ENCODE data around the gene EIPR1. TPM values are rescaled to one million over a fixed set of nuclear protein-coding genes. Genes with fewer than 3 reads are reported as not detected.
A peak's percentile ranks its signal among the peaks of the same experiment; 100 is the strongest.

The EIPR1 gene
- total and polyA plus RNA-seq, 10 of the 15 experiments (the other 5 are each of a cell fraction or from before 2014, with no cell fraction given): 23.6 to 61.2 (median 42.2) TPM

- TF ChIP-seq NRF1 (conservative IDR thresholded peaks at IDR 0.05; ENCODE audit: low read depth, low read length): no peak
- no peak for TF ChIP-seq PAX8 (IDR thresholded peaks at IDR 0.05)
- TF ChIP-seq CHD4 (IDR thresholded peaks at IDR 0.05): no peak
- no peak for TF ChIP-seq NR2C2 (IDR thresholded peaks at IDR 0.05; ENCODE audit: borderline replicate concordance, control insufficient read depth, insufficient read length, low read depth)
- TF ChIP-seq TAF1 (IDR thresholded peaks at IDR 0.05; ENCODE audit: borderline replicate concordance, low read depth, low read length): no peak
- TF ChIP-seq ZNF207 (IDR thresholded peaks at IDR 0.05; ENCODE audit: borderline replicate concordance): no peak
- TF ChIP-seq NFYB (IDR thresholded peaks at IDR 0.05; ENCODE audit: insufficient read depth, low read depth, low read length): no peak
Observed at GRCh38 chr2:3187467-3187866, 190.2 kb downstream of the EIPR1 start (continued).

- Histone ChIP-seq H3K4me3 (no peak overlapping the region), H2AFZ (ENCODE audit: control insufficient read depth, low read depth, low read length) (no peak overlapping the region), H3K36me3 (ENCODE audit: control insufficient read depth in 2 of 2, insufficient read depth in 2 of 2, low read length in 1 of 2) (peaks cover 0 to 3% of the 10 kb centered on the region in 2 experiments; a peak in 3 of 4 replicates), H3K27ac (ENCODE audit: control insufficient read depth, insufficient read depth) (no peak overlapping the region), H3K9ac (ENCODE audit: control insufficient read depth, insufficient read depth, low read length) (no peak overlapping the region), H3K9me3 (replicated peaks; ENCODE audit: control insufficient read depth, insufficient read depth, low read length) (no peaks in the 10 kb centered on the region), H3K4me1 (ENCODE audit: control insufficient read depth, insufficient read depth, low read length) (no peaks in the 10 kb centered on the region), H3K27me3 (replicated peaks in 1 of 2; ENCODE audit: control insufficient read depth in 2 of 2, insufficient read depth in 2 of 2, low read length in 1 of 2) (no peaks in the 10 kb centered on the region), H3K79me2 (ENCODE audit: control insufficient read depth, insufficient read depth, low read length) (no peaks in the 10 kb centered on the region), H4K20me1 (ENCODE audit: control insufficient read depth, insufficient read depth) (no peaks in the 10 kb centered on the region), H3K4me2 (ENCODE audit: control insufficient read depth, insufficient read depth) (no peak overlapping the region)
- peak; percentile 9 for TF ChIP-seq BCL3 (IDR thresholded peaks at IDR 0.05; ENCODE audit: borderline replicate concordance, insufficient read depth, low read depth, low read length, poor library complexity, severe bottlenecking)
- TF ChIP-seq CBFB (IDR thresholded peaks at IDR 0.05; ENCODE audit: low read depth): no peak
- TF ChIP-seq ZNF622 (IDR thresholded peaks at IDR 0.05): no peak
- ATAC-seq (no peak), DNase-seq (ENCODE audit: low read depth, low spot score) (no peak), FAIRE-seq (no peak)
- CTCF ChIA-PET: no interaction called here
- in situ Hi-C loops (cut with MboI) (no loop called here), intact Hi-C loops (cut with micrococcal nuclease; ENCODE audit: unreplicated experiment) (no loop called here)
- POLR2A ChIA-PET: no interaction called here
- RAD21 ChIA-PET (ENCODE audit: unreplicated experiment): no interaction called here
- 91% methylated on average over 8 of the region's 8 CpGs for WGBS (ENCODE audit: insufficient coverage, insufficient replicate concordance, low lambda C conversion rate, missing lambda C conversion rate)
- SMC1A ChIA-PET (ENCODE audit: uncharacterized antibody, unreplicated experiment): no interaction called here
- BruUV-seq (replicated peaks): no TSS peak
Observed at GRCh38 chr2:3186766-3187165, 190.9 kb downstream of the EIPR1 start.
